H9 (cell line): Measurements from ENCODE around the gene RBM48. TPM values are rescaled to one million over a fixed set of nuclear protein-coding genes. Genes with fewer than 3 reads are reported as not detected.

Experiments
- DNase-seq: peaks from one replicate; pipeline ENCODE4 v3.0.0-alpha.2; 2017
- H2AFZ ChIP-seq: one replicate; pipeline ENCODE4 v1.6.1; 2013; ENCODE audit warnings: mild to moderate bottlenecking, low read length, control low read depth, moderate library complexity
- H2AK5ac ChIP-seq: 2 replicates; pipeline ENCODE4 v1.6.1; 2013; ENCODE audit warnings: low read length, control low read depth, mixed read lengths; ENCODE audit not compliant: insufficient read length
- H2BK120ac ChIP-seq: one replicate; pipeline ENCODE4 v1.6.1; 2013; ENCODE audit warnings: low read depth, mild to moderate bottlenecking, low read length, control low read depth, inconsistent platforms; ENCODE audit not compliant: poor library complexity, severe bottlenecking
- H2BK12ac ChIP-seq: 2 replicates; pipeline ENCODE4 v1.6.1; 2013; ENCODE audit warnings: low read length, control low read depth, mixed read lengths, low read depth; ENCODE audit not compliant: insufficient read length
- H2BK15ac ChIP-seq: 2 replicates; pipeline ENCODE4 v1.6.1; 2013; ENCODE audit warnings: low read depth, low read length, control low read depth
- H2BK20ac ChIP-seq: one replicate; pipeline ENCODE4 v1.6.1; 2013; ENCODE audit warnings: low read depth, mild to moderate bottlenecking, low read length, control low read depth, inconsistent platforms; ENCODE audit not compliant: poor library complexity, severe bottlenecking
- H2BK5ac ChIP-seq: 2 replicates; pipeline ENCODE4 v1.6.1; 2013; ENCODE audit warnings: low read length, control low read depth, mixed read lengths; ENCODE audit not compliant: insufficient read length
- H3K14ac ChIP-seq: 2 replicates; pipeline ENCODE4 v1.6.1; 2013; ENCODE audit warnings: low read length, control low read depth; ENCODE audit not compliant: insufficient read depth
- H3K18ac ChIP-seq: 2 replicates; pipeline ENCODE4 v1.6.1; 2013; ENCODE audit warnings: low read depth, mild to moderate bottlenecking, mixed read lengths, low read length, control low read depth; ENCODE audit not compliant: insufficient read length
- H3K23ac ChIP-seq: 2 replicates; pipeline ENCODE4 v1.6.1; 2013; ENCODE audit warnings: low read length, control low read depth, mixed read lengths, low read depth; ENCODE audit not compliant: insufficient read length
- H3K23me2 ChIP-seq: 2 replicates; pipeline ENCODE4 v1.6.1; 2013; ENCODE audit warnings: low read depth, mild to moderate bottlenecking, mixed read lengths, low read length, control low read depth; ENCODE audit not compliant: insufficient read length, poor library complexity, severe bottlenecking
- H3K27ac ChIP-seq: 2 replicates; pipeline ENCODE4 v1.5.1; 2013; ENCODE audit warnings: low read length, control low read depth, mixed read lengths, low read depth; ENCODE audit not compliant: insufficient read length
- H3K27me3 ChIP-seq: 2 replicates; pipeline ENCODE4 v1.6.1; 2013; ENCODE audit warnings: low read length, control low read depth, inconsistent platforms; ENCODE audit not compliant: insufficient read depth
- H3K4ac ChIP-seq: 2 replicates; pipeline ENCODE4 v1.6.1; 2013; ENCODE audit warnings: low read depth, mild to moderate bottlenecking, control low read depth, inconsistent platforms, low read length, moderate library complexity
- H3K4me1 ChIP-seq: 2 replicates; pipeline ENCODE4 v1.6.1; 2013; ENCODE audit warnings: low read length, control low read depth, inconsistent platforms; ENCODE audit not compliant: insufficient read depth
- H3K4me2 ChIP-seq: 2 replicates; pipeline ENCODE4 v1.6.1; 2013; ENCODE audit warnings: low read length, control low read depth, mixed read lengths; ENCODE audit not compliant: insufficient read length, insufficient read depth
- H3K56ac ChIP-seq: 2 replicates; pipeline ENCODE4 v1.6.1; 2013; ENCODE audit warnings: low read depth, mild to moderate bottlenecking, mixed read lengths, low read length, control low read depth; ENCODE audit not compliant: insufficient read length
- H3K79me1 ChIP-seq: 2 replicates; pipeline ENCODE4 v1.6.1; 2013; ENCODE audit warnings: low read depth, mild to moderate bottlenecking, moderate library complexity, low read length, control low read depth, inconsistent platforms; ENCODE audit not compliant: insufficient read depth, poor library complexity, severe bottlenecking
- H3K79me2 ChIP-seq: 2 replicates; pipeline ENCODE4 v1.6.1; 2013; ENCODE audit warnings: low read length, control low read depth, inconsistent platforms; ENCODE audit not compliant: insufficient read depth
- H3K9ac ChIP-seq: 2 replicates; pipeline ENCODE4 v1.6.1; 2013; ENCODE audit warnings: low read length, control low read depth, mixed read lengths; ENCODE audit not compliant: insufficient read length; ENCODE audit errors: extremely low read depth
- H3K9me3 ChIP-seq: one replicate; pipeline ENCODE4 v1.6.1; 2013; ENCODE audit warnings: low read depth, low read length, inconsistent platforms; ENCODE audit not compliant: control insufficient read depth
- H3T11ph ChIP-seq: one replicate; pipeline ENCODE4 v1.6.1; 2013; ENCODE audit warnings: mild to moderate bottlenecking, low read length, control low read depth, inconsistent platforms
- H4K20me1 ChIP-seq: one replicate; pipeline ENCODE4 v1.6.1; 2013; ENCODE audit not compliant: control insufficient read depth, insufficient read length, insufficient read depth
- H4K5ac ChIP-seq: 2 replicates; pipeline ENCODE4 v1.6.1; 2013; ENCODE audit warnings: low read depth, mild to moderate bottlenecking, mixed read lengths, low read length, control low read depth; ENCODE audit not compliant: insufficient read length
- H4K8ac ChIP-seq: replicated peaks from 2 replicates; pipeline ENCODE4 v1.6.1; 2013; ENCODE audit warnings: low read length, control low read depth, mixed read lengths, low read depth; ENCODE audit not compliant: insufficient read length
- H4K91ac ChIP-seq: 2 replicates; pipeline ENCODE4 v1.6.1; 2013; ENCODE audit warnings: low read depth, mild to moderate bottlenecking, moderate library complexity, mixed read lengths, low read length, control low read depth; ENCODE audit not compliant: insufficient read length
- H3K27ac Mint-ChIP-seq, 3 experiments: 2 replicates in 2 of 3; 3 replicates in 1 of 3; pipeline ENCODE4 v1.8.0; 2020 to 2021; ENCODE audit warnings: mixed read lengths in 3 of 3, mild to moderate bottlenecking in 1 of 3, moderate library complexity in 1 of 3
- H3K27me3 Mint-ChIP-seq: 2 replicates; pipeline ENCODE4 v1.8.0; 2021; ENCODE audit warnings: low read depth, mild to moderate bottlenecking, moderate library complexity, mixed read lengths
- H3K36me3 Mint-ChIP-seq, 3 experiments: 2 replicates in 2 of 3; 3 replicates in 1 of 3; pipeline ENCODE4 v1.8.0; 2020 to 2021; ENCODE audit warnings: low read depth in 3 of 3, mixed read lengths in 3 of 3; ENCODE audit not compliant: insufficient read depth in 1 of 3
- H3K4me1 Mint-ChIP-seq, 2 experiments: 2 replicates each; pipeline ENCODE4 v1.8.0; 2020; ENCODE audit warnings: mixed read lengths in 2 of 2
- H3K4me3 Mint-ChIP-seq, 2 experiments: 2 replicates in 1 of 2; 3 replicates in 1 of 2; pipeline ENCODE4 v1.8.0; 2020 to 2021; ENCODE audit warnings: mild to moderate bottlenecking in 2 of 2, mixed read lengths in 2 of 2, moderate library complexity in 1 of 2
- H3K9me3 Mint-ChIP-seq, 2 experiments: 2 replicates in 1 of 2; 3 replicates in 1 of 2; pipeline ENCODE4 v1.8.0; 2020; ENCODE audit warnings: mild to moderate bottlenecking in 2 of 2, mixed read lengths in 2 of 2, moderate library complexity in 1 of 2
- WGBS: extraction: QIAGEN DNeasy Blood & Tissue Kit; methylation state at CpG from one replicate; pipeline ENCODE4 v1.1.7; 2013; ENCODE audit warnings: missing lambda C conversion rate, low lambda C conversion rate, mixed read lengths; ENCODE audit not compliant: insufficient read length; ENCODE audit errors: extremely low coverage; 5-methylcytosine and 5-hydroxymethylcytosine counted together
- total RNA-seq: library from RNA; stranded (reverse); gene quantifications from 2 replicates; pipeline ENCODE4 v1.2.1, GENCODE V29; 2021
- TF ChIP-seq, protein P1 (sequence below): fragments of 200-600 bp; sonication (generic); conservative IDR thresholded peaks from 3 replicates; pipeline ENCODE4 v1.8.0; 2021; ENCODE audit warnings: antibody characterized with exemption, mild to moderate bottlenecking

The RBM48 gene
- total RNA-seq, 1 experiment from 2014 or later = 12.5 TPM

DNA sequence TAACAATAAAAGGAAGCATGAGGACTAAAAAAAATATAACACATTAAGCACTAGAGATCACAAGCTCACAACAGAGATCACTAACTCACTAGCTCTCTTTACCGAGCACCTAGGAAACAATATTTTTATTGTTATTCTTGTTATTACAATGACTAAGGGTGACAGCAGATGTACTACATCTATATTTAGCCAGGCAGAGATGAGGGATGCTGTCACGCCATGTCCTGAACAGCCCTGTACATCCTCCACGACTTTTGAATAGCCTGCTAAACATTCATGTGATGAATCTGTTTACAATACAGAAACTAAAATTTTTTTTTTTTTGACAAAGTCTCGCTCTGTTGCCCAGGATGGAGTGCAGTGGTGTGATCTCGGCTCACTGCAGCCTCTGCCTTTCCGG, 38.9 kb downstream of the RBM48 start:
- H2BK120ac ChIP-seq = no peak overlapping the region
- Mint-ChIP-seq H3K27ac (no peak overlapping the region), H3K36me3 (peaks cover 12 to 76% (median 58%) of the 10 kb centered on the region in 3 experiments; a peak in 5 of 7 replicates), H3K4me1 (no peaks in the 10 kb centered on the region), H3K27me3 (no peaks in the 10 kb centered on the region), H3K9me3 (no peaks in the 10 kb centered on the region), H3K4me3 (no peak overlapping the region)
- no peaks in the 10 kb centered on the region for H3K23me2 ChIP-seq
- H3K27me3 ChIP-seq = no peaks in the 10 kb centered on the region
- H4K8ac ChIP-seq = no peak overlapping the region
- no peak overlapping the region for H4K91ac ChIP-seq
- H2BK20ac ChIP-seq = no peak overlapping the region
- H3K9ac ChIP-seq = no peak overlapping the region
- H3K27ac ChIP-seq = no peak overlapping the region
- no peak overlapping the region for H3K4me2 ChIP-seq
- no peaks in the 10 kb centered on the region for H3K4me1 ChIP-seq
- TF ChIP-seq, protein P1, sequence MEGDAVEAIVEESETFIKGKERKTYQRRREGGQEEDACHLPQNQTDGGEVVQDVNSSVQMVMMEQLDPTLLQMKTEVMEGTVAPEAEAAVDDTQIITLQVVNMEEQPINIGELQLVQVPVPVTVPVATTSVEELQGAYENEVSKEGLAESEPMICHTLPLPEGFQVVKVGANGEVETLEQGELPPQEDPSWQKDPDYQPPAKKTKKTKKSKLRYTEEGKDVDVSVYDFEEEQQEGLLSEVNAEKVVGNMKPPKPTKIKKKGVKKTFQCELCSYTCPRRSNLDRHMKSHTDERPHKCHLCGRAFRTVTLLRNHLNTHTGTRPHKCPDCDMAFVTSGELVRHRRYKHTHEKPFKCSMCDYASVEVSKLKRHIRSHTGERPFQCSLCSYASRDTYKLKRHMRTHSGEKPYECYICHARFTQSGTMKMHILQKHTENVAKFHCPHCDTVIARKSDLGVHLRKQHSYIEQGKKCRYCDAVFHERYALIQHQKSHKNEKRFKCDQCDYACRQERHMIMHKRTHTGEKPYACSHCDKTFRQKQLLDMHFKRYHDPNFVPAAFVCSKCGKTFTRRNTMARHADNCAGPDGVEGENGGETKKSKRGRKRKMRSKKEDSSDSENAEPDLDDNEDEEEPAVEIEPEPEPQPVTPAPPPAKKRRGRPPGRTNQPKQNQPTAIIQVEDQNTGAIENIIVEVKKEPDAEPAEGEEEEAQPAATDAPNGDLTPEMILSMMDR = no peak
- H3K14ac ChIP-seq = no peak overlapping the region
- no peak overlapping the region for H3K56ac ChIP-seq
- no peak overlapping the region for H3T11ph ChIP-seq
- H3K79me2 ChIP-seq = no peaks in the 10 kb centered on the region
- H3K9me3 ChIP-seq = no peaks in the 10 kb centered on the region
- H4K5ac ChIP-seq = no peak overlapping the region
- no CpG with 5 or more reads among the region's 6 CpGs for WGBS
- peaks cover 3% of the 10 kb centered on the region for H3K79me1 ChIP-seq
- no peak overlapping the region for H3K4ac ChIP-seq
- no peak overlapping the region for H2AFZ ChIP-seq
- H2BK5ac ChIP-seq = no peak overlapping the region
- H2BK12ac ChIP-seq = no peak overlapping the region
- no peak overlapping the region for H2AK5ac ChIP-seq
- no peak overlapping the region for H3K18ac ChIP-seq
- no peak for DNase-seq
- H4K20me1 ChIP-seq = no peaks in the 10 kb centered on the region
- no peak overlapping the region for H2BK15ac ChIP-seq
- H3K23ac ChIP-seq = no peak overlapping the region
